ENCODE results near the gene KDM8.
A peak's percentile ranks its signal among the peaks of the same experiment; 100 is the strongest.

The KDM8 gene

GRCh38 chr16:27230562-27231001 lies 27.3 kb downstream of the KDM8 start:
- DNase-seq (ENCODE audit: low spot score) = no peak

GRCh38 chr16:27231692-27232060 lies 28.4 kb downstream of the KDM8 start:
- DNase-seq (ENCODE audit: low spot score) = no peak

- DNase-seq (ENCODE audit: low spot score) = no peak
Measured at GRCh38 chr16:27232061-27232900, 29.0 kb downstream of the KDM8 start.

GRCh38 chr16:27232901-27233625 lies 29.7 kb downstream of the KDM8 start:
- no peak for DNase-seq (ENCODE audit: low spot score)

- DNase-seq (ENCODE audit: low spot score) = no peak
Measured at GRCh38 chr16:27233731-27234130, 30.4 kb downstream of the KDM8 start.

- no peak for DNase-seq (ENCODE audit: low spot score)
Measured at GRCh38 chr16:27234171-27234570, 30.8 kb downstream of the KDM8 start.

GRCh38 chr16:27234603-27235002 lies 31.3 kb downstream of the KDM8 start:
- DNase-seq (ENCODE audit: low spot score) = no peak

- DNase-seq (ENCODE audit: low spot score) = peak; percentile 63
Measured at GRCh38 chr16:27235055-27235937, 32.0 kb downstream of the KDM8 start.

- no peak for DNase-seq (ENCODE audit: low spot score)
Measured at GRCh38 chr16:27235938-27236245, 32.6 kb downstream of the KDM8 start.

- DNase-seq (ENCODE audit: low spot score) = no peak
Measured at GRCh38 chr16:27236635-27237218, 33.4 kb downstream of the KDM8 start.

- DNase-seq (ENCODE audit: low spot score) = no peak
Measured at GRCh38 chr16:27237219-27238015, 34.1 kb downstream of the KDM8 start.

GRCh38 chr16:27238016-27238587 lies 34.8 kb downstream of the KDM8 start:
- no peak for DNase-seq (ENCODE audit: low spot score)

- DNase-seq (ENCODE audit: low spot score) = no peak
Measured at GRCh38 chr16:27238591-27238990, 35.3 kb downstream of the KDM8 start.

- no peak for DNase-seq (ENCODE audit: low spot score)
Measured at GRCh38 chr16:27239026-27239425, 35.7 kb downstream of the KDM8 start.

- DNase-seq (ENCODE audit: low spot score) = no peak
Measured at GRCh38 chr16:27239906-27240655, 36.8 kb downstream of the KDM8 start.

GRCh38 chr16:27240948-27241531 lies 37.7 kb downstream of the KDM8 start:
- no peak for DNase-seq (ENCODE audit: low spot score)

GRCh38 chr16:27241658-27242057 lies 38.3 kb downstream of the KDM8 start:
- DNase-seq (ENCODE audit: low spot score) = no peak

- DNase-seq (ENCODE audit: low spot score) = no peak
Measured at GRCh38 chr16:27242398-27242797, 39.1 kb downstream of the KDM8 start.

GRCh38 chr16:27242868-27243590 lies 39.7 kb downstream of the KDM8 start:
- no peak for DNase-seq (ENCODE audit: low spot score)
